GM19467 (cell line): Measurements from ENCODE around the gene GNPDA1.

Experiments
- ATAC-seq: cut with Tn5 transposase; IDR thresholded peaks from one replicate; pipeline ENCODE4 v1.9.1; 2021; ENCODE audit warnings: mild to moderate bottlenecking, moderate library complexity; ENCODE audit not compliant: unreplicated experiment

GNPDA1 gene

DNA sequence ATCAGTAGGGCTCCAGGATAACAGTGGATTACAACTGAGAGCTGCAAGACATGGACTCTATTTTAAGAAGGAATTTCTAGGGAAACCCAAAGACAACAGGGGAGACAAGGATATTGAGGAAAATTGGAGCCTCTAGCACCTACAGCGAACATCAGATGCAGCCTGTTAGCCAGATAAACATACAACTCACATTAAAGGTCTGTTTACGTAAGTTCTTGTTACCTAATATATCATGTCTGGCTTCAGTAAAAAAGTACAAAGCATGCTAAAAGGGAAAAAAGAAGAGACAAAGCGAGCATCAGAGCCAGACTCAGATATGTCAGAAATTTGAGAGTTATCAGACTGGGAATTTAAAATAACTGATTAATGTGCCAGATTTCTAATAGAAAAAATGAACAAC is 17.2 kb downstream of the GNPDA1 start:
- ATAC-seq, result no peak

DNA sequence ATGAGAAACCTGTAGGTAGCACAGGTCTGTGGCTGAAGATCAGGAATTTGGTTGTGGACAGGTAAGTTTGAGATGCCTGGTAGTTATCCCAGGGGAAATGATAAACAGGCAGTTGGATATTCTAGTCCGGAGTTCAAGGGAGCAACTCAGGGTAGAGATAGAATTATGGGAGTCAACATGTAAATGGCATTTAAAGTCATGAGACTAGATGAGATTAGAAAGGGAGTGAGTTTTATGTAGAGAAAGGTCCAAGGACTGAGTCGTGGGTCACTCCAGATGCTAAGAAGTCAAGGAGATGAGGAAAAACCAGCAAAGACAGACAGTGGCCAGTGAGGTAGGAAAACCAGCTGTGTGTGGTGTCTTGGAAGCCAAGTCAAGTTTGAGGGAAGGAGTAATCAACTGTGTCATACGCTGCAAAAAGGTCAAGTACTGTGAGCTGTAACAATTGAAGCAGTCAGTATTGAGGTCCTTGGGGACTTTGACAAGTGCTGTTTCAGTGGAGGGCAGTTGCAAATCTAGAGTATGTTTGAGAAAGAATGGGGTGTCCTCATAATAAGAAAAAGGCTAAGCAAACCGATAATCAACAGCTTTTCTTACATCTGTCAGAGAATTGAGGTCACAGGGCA is 18.2 kb downstream of the GNPDA1 start:
- ATAC-seq, result no peak

DNA sequence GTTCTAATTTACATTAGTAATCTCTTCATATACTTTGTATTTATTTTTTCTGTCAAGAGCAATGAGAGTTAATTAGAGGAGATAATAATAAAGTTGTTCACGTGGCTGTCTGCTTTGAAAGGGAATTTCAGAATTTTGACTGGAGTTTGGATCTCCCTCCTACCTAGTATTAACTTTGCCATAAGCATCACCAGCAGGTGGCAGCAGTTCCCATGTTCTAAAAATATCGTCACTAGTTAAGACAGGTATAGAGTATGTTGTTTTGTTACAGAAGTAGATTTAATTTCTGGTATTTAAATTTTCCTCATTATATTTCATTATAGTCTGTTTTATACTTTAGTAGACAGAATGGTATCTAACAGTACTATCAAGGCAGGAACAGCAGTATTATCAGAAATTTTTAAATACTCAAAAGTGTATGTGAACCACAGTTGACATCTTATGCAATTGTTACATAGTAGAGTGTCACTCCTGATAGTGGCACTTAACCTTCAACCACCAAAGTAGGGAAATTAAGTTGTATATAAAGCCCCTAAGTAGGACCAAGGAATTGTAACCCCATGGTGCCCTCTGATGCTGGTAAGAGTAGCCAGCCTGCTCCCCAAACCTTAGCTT is 20.4 kb downstream of the GNPDA1 start:
- no peak for ATAC-seq

DNA sequence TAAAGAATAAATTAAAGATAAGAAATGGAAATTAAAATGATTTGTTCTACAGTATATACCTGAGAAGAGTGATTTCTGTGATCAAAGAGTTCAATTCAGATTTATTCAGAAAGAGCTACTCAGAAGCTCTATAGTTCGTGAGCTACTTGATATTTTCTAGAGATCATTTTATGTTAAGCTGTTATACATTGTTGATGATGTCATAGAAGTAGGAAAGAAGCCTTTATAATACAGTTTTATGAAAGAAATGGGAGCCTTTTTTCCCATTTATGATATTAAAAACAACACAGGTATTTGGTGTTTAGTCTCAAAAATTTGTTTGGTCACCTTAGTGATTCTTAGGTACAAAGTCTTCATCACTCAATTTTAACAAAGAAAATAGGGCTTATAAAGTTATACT is 23.1 kb downstream of the GNPDA1 start:
- ATAC-seq, result no peak

DNA sequence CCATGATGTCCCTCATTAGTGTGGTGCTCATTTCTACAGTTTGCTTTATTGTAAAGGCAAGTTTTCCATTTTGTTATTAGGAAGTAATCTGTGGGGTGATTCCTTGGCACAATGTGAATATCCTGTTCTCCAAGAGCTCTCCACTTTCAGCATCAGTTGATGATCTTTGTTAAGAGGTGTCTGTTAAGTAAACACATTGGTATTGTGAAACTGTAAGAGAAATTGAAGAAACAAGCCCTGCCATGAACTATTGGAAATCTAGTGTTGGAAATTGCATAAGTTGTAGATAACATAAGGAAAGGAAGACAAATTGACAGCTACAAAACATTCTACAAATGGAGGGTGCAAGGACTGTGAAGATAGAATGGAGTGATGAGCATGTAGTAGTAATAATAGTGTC is 26.8 kb downstream of the GNPDA1 start:
- no peak for ATAC-seq

DNA sequence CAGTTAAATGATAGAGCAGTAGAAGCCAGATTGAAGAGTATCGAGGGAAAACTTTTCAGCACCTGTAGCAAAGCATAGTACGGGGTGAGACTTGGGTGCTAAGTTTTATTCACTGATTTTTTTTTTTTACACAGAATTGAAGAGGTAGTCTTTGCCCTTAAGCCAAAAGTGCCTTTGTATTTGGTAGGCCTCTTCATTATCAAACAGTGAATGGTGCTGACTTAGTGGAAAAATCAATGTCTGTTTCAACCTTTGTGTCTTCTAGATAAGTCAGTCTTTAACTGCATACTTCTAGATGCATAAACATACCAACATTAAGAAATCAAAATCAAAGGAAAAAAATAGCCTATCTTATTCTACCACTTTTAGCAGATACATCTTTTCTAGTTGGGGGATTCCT is 30.2 kb downstream of the GNPDA1 start:
- no peak for ATAC-seq

DNA sequence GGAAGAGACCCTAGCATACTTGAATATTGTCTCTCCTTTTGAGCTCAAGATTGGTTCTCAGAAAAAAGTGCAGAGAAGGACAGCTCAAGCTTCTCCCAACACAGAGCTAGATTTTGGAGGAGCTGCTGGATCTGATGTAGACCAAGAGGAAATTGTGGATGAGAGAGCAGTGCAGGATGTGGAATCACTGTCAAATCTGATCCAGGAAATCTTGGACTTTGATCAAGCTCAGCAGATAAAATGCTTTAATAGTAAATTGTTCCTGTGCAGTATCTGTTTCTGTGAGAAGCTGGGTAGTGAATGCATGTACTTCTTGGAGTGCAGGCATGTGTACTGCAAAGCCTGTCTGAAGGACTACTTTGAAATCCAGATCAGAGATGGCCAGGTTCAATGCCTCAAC is 34.4 kb downstream of the GNPDA1 start:
- no peak for ATAC-seq

DNA sequence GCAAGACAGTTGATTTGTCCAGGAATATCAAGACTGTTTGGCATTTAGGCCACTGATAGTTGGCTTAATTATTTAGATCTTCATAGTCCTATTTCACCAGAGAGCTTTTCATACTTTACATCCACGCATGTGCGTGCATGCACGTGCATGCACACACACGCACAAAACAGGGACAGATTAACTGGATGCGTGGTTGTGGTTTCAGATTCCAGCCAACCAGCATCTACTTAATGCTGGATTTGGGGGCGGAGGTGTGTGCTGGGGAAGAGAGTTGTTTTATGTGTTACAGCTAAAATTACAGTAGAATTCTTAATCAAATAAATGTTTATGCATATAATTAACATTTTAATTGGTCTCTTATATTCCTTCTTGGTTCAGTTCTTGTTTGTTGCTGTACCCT is 36.7 kb downstream of the GNPDA1 start:
- no peak for ATAC-seq

DNA sequence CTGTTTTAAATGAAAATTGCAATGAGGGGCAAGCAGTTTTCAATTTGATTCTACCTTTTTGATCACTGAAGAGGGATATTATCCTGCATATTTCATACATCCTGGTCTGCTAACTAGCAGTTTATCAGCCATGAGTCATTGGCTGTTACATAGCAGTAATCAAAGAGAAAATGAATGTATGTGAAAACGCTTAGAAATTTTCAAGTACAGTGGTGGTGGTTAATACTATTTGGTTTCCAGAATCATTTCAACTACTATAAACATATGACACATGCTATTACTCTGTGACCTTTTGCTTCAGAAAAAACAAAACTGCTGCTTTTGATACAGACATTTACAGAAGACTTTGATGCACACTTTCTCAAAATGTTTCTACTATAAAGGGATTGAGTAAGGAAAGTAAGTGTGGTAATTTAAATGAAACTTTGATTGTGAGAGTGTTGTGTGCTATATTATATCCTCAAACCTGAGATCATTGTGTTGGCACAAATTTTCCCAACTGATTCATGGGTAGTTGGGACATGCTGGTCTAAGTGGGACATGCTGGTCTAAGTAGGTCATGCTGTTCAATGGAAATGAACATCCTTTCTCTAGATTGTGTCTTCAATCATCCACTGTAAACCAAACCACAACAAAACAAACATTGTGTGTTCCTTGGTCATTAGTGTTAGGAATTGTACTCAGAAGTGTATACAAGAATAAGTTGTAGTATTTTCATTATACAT is 38.8 kb downstream of the GNPDA1 start:
- no peak for ATAC-seq

DNA sequence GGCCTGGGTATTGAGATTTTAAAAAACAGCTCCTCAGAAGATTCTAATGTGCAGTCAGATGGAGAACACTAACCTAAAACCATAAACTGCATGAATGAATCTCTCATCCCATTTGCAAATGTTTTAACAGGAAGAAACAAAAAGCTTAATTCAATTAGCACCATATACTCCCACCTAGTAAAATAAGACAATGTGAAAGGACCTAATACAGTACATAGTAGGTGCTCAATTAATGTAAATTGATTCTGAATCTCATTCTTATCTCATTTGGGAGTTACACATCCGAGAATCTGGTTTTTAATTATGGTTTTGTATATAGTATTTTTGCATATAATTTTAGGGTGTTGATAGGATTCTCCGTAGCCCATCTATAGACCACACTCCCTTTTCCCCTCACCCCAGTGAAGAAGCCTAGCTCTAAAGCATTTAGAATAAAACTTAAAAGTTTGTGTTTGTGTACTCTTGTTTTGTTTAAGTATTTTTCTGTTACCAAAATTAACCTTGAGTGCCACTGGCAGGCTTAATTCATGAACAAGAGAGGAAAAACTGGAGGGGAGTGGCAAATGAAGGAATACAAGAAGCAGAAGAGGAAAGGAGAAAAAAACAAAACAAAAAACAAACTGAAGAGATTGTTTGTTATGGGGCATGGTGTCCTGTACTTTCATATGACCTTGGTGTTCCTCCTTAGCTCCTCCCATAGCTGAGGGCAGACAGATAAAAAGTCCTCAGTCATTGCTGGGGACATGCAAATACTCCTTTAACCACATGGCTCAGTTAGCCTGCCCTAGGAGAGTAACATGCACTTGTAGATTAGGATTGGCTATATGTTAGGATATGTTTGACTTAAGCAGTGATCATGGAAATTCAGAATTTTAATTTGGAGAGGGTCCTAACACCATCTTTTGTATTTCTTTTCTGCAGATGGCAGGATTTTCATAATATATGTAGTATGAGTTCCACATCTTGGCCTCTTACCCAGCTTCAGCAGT is 42.8 kb downstream of the GNPDA1 start:
- ATAC-seq, result peak; percentile 51

DNA sequence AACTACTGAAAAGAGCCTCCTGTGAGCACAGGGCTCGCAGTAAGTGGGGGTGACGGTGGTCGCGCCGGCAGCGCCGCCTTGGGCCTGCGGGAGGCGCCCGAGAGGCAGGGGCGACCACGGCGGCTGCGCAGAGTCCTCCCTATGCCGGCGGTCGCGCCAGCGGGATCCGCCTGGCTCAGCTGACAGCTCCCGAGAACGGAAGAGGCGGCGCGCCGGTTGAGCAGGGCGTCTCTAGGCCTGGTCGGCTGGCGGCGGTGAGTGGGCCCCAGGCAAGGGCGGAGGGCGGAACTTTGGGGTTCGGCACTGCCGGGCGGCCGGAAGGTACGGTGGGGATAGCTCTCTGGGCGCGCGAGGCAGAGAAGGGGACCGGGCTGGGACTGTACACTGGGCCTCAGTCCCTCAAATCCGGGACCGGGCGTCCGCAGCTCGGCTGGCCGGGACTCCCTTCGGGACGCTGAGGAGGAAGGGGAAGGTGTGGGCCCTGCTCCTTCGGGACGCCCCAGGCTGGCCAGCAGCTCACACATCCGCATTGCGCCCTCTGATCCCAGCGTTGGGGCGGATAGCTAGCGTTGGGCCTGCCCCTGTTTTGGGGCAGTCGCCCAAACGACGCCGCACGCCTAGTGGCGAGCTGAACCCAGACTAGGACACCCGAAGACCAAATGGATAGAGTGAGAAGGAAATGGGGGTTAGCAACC is 43.8 kb downstream of the GNPDA1 start, which contains the start of gene RNF14:
Gene RNF14, plus strand, starts transcription at position 192 of the 695 bp plus-strand sequence. CDS start 4,484 bp downstream, outside the sequence.
- ATAC-seq, result peak; percentile 86

DNA sequence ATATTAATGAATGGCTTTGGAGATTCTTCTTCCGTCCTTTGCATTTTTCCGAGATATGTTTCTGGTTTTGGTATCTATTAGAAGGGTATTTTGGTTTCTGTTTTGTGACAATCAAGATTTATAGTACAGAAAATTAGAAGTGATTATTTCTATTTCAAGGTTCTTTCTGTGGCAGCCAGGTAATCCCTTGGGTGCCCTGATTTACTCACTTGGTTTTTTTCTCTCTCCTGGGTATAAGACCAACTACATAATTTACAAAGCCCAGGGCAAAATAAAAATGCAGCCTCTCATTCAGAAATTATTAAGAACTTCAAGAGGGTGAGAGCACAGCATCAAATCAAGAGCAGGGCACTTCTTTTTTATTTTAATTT is 45.9 kb downstream of the GNPDA1 start:
- no peak for ATAC-seq

DNA sequence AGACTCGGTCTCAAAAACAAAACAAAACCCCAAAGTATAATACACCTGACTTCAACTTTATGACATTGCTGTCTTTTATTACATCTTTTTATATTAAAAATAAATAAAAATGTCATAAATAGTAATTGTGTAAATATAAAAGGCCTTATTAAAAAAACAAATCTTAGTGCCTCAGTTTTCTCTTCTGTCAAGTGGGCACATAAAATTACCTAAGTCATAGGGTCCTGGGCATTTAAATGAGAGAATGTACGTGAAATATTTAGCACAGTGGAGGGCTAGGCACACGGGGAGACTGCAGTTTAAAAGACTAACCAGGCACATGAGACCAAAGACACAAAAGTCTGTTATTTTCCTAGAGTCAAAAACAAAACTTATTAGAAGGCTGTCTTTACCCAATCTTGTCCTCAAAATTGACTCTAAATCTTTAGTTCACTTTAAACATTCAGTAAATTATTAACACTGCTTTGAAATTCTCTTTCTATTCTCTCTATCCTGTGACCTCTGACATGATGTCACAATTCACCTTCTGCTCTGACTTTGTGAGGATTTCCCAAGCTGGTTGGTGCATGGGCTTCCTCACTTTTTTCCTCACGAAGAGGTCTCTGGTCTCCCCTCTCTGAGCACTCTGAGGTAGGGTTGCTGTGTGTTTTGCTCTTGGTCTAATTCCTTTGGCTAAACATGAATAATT is 46.4 kb downstream of the GNPDA1 start:
- ATAC-seq, result no peak

DNA sequence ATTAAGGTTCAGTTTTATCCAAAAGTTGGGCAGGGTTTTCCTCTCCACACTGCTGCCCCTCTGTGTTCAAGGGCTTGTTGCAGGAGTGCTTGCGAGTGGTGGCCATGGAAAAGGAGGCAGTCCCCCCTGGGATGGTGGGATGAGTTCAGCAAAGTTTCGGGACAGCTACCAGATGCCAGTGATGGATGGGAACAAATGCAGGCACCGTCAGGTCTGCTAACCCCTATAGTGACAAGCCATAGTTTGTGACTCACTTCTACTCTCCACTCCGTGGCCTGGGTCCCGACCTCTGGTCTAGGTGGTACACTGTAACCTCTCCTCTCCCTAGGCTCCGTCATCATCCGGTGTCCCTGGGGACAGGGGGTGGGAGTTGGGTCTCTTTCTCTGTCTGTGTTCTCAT is 47.8 kb downstream of the GNPDA1 start:
- no peak for ATAC-seq

DNA sequence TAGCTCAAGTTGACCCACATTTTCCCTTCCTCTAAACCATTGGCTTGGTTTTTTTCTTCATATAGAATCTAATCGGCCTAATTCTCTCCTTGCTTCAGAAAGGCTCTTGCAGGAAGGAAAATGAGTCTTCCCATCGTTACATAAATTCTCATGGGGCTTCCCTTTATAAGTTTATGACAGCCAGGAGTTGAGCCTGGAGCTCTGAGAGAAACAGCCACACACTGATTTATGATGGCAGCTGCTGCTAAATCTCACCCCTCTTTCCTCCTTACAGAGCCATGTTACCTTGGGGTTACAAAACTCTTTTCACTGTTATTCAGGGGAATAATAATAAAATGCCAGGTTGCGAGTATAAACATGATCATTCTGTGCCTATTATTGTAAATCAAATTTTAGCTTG is 49.1 kb downstream of the GNPDA1 start:
- no peak for ATAC-seq

DNA sequence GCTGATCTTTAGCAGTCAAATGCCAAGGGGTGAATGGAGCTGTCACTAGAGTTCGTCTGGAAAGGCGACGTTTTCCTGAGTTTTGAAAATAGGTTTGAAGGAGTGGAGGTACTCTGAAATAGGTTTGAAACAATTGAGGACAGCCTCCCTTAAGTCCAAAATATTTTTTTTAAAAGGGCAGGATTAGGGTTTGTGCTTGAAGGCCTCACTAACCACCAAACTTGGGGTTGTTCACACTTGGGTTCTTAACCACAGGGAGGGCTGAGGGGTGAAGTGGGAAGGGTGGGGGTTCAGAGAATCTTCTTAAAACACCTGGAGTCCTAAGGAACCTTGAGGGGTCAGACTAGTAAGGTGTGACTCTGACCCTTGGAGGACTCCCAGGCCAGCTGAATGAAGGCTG is 51.4 kb downstream of the GNPDA1 start:
- ATAC-seq, result no peak

DNA sequence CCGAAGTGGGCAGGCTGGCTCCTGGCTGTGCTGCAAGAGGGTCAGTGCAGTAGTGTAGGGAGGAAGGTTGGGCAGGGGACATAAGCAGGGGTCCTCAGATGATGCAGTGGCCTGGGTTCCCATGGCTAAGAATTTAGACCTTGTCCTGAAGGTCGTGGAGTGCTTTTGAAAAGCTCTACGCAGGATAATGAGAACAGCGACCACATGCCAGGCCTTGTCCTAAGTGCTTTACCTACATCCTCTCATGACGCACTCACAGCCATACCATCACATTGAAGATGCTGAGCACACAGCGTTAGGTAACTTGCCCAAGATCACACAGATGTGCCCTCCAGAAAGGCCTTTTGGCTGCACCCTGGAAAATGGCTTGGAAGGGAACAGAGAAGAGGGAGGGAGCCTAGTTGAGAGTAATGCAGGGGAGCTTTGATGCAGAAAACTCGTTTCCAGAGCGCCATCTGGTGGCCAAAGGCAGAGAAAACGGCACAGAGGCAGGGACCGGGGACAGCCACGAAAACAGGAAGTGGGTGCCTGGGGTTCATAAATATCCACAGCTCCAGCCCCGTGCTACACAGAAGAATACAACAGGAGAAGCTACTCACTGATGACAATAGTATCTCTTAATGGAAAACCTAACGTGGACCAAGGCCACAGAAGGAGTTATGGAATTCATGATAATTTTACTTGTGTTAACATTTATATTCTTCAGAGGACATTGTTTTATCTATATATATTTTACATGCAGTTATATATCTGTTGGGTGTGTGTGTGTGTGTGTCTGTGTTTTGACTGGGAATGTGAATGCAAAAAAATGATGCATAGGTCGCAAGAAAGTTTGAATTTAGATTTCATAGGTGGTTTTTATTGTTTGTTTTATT is 52.1 kb downstream of the GNPDA1 start:
- ATAC-seq, result peak; percentile 86

DNA sequence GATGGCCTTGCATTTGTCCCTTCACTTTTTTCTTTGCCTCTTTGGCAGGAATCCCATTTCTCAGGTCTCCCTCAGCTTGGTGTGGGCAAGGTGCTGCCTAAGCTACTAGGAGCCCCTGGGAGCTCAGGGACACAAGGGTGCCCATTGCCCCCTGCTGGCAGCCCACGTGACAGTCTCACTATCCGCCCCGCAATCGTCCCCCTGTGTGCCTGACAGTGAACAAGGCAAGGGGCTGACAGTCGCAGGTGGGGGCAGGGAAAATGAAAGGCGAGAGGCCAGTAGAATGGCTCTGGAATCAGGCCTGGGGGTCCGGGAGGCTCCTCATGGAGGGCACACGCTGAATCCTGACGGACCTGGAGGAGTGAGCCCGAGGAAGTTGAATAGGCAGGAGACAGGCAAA is 52.8 kb downstream of the GNPDA1 start:
- no peak for ATAC-seq

DNA sequence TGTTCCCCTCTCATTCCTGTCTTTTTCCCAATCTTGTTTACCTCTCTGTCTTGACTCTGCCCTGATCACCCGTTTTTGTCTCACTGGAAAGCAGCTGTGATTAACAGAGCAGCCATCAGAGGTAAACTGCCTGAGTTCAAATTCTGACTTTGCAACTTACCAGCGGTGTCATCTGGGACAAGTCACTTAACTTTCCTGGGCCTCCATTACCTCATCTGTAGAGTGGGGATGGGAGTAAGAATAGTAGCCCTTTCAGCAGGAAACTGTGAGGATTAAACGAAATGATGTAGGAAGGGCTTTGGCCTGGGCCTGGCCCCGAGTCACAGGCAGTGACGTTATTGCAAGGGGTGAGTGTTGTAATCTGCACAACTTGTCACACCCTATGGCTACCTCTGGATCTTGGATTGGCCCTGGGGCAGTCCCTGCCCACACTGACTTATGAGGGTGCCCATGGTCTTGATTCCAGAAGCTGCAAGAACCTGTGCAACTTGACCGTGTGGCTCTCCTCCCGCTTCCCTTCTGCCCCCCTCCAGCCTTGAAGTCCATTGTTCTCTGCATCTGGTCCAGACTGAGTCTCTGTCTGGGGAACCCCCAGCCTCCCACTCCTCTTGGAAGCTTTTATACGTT is 54.2 kb downstream of the GNPDA1 start:
- no peak for ATAC-seq
